HG03108 (cell line): ENCODE data around the gene CRMP1.
"Not testable (repeated sequence)": the region's sequence is repeated elsewhere in the genome, so short reads cannot be mapped to it uniquely, and the experiment has no call there.

Experiments
- ATAC-seq: cut with Tn5 transposase; IDR thresholded peaks from one replicate; pipeline ENCODE4 v1.9.1; 2021; ENCODE audit warnings: moderate library complexity; ENCODE audit not compliant: unreplicated experiment

Gene CRMP1

DNA sequence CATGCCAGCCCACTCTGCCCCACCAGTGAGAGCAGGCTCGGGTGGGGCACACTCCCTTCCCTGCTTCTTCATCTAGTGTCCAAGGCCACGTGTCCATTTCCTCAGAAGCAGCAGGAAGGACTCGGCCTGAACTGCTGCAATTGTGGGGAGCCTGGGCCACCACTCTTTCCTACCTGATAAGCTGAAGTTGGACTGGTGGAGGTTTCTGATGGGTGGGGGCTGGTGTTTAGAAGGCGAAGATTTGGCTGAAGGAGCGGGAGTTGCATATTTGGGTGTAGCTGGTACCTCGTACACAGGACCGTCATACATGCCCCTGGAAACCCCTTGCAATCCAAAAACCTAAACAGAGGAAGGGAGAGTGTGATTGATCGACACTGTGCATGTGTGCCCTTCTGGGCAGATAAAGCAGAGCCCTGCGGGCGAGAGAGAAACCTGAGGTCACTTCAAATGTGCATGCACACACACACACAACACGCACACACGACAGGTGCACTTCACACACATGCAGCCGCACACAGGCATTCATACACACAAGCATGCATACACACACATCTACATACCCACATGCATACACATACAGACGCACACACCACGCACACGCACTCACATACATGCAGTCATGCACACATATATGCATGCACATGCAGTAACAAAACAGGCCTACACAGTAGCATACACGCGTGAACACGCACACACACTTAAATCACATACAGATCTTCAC is 67.4 kb downstream of the CRMP1 start:
- no peak for ATAC-seq

DNA sequence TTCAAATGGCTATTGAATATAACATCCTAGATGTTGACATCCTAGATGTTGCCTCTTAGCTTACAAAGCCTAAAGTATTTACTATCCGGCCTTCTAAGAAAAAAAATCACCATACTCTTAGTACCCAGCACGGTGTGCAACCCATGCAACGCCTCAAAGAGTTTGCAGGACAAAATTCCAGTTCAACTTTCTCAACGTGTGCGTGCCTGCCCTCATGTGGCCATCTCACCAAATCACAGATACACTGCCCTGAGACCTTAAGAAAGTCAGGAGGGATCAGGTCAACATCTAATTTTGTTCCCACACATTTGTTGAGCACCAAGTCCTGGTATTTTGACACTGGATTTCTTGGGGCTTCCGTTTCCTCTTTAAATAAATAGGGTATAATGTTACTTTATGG is 68.3 kb downstream of the CRMP1 start:
- no peak for ATAC-seq

DNA sequence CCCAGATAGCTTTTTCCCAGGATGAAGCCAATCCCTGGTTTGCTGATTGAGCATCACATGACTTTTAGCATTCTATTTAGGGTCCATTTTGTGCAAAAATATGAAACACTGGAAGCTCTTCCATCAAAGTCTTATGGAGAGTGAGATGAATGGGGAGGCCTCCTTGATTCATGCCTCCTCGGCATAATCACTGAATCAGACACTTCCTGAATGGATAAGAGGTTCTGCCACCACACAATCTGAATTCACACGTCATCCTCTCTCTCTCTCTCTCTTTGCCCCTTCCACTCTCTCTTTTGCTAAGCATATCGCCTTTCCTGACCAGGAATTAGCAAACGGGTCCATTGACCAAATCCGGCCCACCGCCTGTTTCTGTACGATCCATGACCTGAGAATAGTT is 68.7 kb downstream of the CRMP1 start:
- no peak for ATAC-seq

DNA sequence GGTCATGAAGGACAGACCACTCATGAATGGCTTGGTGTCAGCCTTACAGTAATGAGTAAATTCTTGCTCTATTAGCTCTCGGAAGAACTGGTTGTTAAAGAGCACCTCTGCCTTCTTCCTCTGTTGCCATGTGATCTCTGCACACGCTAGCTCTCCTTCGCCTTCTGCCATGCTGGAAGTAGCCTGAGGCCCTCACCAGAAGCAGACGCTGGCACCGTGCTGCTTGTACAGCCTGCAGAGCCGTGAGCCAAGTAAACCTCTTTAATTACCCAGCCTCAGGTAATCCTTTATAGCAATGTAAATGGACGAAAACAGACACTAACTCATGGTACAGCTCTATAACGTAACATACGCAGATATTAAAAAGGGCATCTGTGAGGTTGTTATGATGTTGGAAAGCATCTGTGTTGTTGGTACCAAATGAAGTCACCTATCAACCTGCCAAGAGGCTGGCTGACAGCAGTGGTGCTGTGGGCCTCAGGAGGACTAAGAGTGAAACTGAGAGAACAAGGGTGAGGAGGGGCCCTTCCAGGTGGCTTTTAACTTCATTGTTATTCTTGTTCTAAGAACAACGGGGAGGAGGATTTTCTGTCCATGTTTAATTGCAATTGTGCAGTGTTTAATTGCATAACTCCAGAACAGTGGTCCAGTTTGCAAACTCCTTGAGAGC is 69.2 kb downstream of the CRMP1 start:
- no peak for ATAC-seq

DNA sequence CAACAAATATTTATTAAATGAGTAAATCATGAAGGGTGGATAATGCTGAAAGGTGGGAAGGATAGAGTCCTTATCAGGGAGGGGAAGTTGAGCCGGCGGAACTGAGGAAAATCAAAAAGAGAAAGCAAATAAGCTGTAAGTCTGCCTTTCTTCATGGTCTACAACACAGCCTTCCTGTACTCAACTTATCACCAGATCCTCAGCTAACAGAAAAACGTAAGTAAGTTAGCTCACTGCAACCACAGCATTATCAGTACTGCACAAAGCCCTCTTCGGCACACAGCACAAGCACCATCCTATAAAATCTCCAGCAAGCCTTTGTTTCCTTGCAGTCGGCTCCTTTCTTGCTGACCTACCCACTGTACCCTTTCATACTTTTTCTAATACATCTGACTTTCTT is 70.3 kb downstream of the CRMP1 start:
- no peak for ATAC-seq

DNA sequence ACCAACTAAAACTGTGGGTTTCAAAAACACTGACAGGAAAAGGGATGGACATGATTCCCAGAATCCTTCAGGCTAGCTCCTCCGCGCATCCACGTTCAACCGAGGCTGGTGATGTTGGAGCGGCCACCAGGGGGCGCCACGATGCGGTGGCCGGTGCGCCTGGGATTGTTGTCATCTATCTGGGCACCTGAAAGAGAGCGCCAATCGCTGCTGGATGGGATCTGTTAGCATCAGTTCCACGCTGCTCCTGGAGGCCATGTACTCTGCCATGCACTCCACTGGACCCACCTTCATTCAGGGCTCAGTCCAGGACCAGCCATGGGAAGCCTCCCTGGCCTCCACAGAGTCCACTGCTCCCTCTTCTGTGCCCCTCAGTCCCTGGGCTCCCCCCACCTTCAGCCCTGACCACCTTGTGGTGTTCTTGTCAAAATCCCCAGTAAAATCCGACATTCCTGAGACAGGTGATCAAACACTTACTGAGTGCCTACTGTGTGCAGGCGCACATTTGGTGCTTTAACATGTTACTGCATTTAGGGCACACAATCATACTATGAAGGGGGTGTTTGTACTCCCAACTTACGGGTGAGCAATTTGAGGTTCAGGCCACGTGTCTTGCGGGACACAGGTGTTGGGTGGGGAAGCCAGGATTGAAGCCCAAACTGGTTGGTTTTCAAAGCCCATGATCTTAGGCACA is 71.1 kb downstream of the CRMP1 start:
- no peak for ATAC-seq

DNA sequence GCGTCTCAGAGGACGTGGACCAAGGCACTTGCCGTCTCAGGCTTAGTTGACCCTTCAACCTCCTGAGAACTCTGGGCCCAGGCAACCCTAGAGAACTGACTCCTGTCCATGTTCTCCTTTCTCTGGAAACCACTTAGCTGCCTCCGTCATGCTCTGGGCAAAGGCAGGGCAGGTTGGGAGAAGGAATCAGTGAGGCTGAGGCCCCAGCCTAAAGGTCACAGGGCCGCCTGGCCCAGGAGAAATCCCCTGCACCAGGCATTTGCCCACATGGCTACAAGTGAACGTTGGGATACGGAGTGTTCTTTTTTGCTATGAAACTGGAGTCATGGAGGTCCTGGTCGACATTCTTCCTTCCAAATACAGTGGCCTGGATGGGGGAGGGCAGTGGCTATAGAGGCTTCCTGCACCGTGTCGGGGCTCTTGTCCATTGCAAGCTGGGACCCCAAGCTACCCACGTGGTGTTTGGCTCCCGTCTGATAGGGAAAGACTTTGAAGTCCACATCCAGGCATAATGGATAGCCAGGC is 76.0 kb downstream of the CRMP1 start:
- ATAC-seq: no peak

DNA sequence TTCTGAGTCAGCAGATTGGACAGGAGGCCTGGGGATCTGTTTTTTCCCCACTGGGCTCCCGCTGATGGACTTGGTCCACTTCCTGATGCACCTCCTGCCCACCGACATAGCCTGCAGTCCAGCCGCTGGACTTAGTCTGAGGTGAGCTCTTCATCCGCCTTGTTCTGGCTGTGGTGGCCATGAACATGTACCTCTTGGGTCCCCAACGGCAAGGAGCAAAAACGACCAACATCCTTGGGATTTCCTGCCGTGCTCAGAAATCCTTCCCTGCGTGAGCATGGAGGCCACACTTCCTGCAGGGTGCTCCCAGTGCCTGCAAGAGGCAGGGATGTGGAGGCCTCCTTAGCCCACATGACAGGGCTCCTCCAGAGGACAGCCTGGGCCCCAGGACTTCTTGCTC is 76.8 kb downstream of the CRMP1 start:
- no peak for ATAC-seq

DNA sequence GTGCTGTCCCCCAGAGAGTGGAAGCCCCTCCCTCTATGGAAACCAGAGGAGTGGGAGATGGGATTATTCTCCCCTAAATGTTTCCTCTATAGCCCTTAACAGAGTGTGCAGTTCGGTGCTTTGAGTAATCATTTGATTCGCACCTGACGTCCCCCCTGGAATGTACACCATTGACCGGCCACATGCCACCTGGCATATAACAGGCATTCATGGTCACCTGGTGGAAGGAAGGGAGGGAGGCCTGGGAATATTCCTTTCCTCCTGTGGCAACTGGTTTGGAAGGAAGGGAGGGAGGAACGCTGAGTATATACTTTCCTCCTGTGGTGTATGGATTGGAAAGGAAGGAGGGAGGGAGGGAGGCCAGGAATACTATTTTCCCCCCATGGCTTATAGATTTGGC is 77.2 kb downstream of the CRMP1 start:
- ATAC-seq: no peak

DNA sequence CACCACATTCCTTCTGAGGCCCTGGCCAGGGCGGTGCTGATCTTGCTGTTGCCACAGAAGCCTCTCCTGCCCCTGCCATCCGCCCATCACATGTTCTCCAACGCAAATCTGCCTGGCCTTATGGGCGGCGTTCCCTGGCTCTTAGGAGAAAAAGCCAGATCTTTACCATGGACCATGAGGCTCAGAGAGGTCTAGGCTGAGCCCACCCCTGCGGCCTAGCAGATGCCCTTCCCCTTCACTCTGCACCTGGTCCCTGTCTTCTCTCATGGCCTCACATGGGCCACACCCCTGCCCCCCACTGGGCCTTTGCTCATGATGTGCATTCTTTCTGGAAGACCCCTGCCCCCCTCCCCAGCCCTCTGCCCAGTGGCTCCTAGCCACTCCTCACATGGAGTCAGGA is 78.5 kb downstream of the CRMP1 start:
- no peak for ATAC-seq

DNA sequence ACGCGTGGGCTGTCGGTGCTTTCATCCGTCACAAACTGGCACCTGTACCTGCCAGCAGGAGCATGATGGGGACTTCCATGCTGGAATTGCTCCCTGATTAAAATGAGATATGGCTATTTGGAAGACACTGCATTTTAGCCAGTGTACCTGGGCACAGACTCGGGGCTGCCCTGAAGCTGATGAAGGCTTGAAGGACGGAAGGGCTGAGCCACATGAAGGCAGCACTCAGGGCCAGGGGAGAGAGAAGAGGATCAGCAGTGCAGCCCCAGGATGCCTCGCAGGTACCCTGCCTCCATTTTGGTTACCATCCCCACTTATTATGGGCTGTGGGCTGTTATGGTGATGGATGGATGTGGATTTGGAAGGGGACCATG is 79.0 kb downstream of the CRMP1 start:
- no peak for ATAC-seq

DNA sequence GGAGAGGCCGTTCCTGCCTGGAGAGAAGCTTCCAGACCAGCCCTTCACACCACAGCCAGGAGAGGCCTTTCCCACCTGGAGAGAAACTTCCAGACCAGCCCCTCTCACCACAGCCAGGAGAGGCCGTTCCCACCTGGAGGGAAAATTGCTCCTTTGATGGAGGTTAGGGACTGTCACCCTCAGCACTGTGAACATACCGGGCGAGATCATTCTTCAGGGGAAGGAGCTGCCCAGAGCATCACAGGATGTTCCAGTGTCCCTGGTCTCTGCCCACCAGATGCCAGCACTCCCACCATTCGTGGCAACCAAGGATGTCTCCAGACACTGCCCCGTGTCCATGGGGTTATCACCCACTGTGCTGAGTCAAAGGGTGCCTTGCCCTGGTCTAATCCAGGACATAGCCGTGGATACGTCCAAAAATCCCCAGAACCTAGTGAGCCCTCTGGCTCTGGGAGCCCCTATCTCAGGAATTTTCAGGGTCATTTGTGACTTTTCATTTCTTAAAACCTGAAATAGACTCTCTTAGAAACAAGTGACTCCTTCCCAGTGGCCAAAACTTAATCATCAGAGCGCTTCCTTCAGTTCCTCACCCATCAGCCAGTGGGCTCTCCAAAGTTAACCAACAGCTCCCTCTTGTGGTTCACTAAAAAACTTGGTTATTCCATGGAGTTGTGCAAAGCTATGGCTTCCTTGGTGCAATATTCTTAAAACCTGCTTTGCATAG is 80.2 kb downstream of the CRMP1 start:
- ATAC-seq: no peak

DNA sequence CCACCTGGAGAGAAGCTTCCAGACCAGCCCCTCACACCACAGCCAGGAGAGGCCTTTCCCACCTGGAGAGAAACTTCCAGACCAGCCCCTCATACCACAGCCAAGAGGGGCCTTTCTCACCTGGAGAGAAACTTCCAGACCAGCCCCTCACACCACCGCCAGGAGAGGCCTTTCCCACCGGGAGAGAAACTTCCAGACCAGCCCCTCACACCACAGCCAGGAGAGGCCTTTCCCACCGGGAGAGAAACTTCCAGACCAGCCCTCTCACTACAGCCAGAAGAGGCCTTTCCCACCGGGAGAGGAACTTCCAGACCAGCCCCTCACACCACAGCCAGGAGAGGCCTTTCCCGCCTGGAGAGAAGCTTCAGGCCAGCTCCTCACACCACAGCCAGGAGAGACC is 80.8 kb downstream of the CRMP1 start:
- ATAC-seq: not testable (repeated sequence)

DNA sequence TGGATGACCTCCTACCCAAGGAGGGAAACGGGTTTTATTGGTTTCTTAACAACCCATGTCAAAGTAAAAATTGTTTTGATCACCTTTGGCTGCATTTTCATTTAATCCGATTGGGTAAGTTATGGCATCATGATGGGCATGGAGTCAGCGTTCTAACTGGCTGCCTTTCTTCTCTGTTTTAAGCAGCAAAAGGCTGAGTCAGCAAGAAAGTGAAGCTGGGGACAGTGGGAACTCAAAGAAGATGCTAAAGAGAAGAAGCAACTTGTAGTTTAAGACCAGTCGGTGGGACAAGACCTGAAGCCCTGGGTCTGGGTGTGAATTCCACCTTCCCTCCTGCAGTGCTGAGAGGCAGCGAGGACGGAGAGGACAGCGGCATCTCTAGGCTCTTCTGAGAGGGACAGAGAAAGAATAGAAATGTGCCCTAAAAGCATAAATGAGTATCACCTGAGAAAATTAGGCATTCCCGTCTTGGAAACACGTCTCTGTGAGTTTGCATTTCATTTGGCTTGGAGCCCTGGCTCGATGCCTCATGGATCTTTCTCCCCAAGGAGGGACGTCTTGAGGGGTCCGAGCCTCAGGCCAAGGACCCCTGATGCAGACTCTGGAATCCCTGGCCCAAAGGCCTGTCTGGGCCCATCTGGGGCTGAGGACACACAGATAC is 82.0 kb downstream of the CRMP1 start:
- ATAC-seq: no peak

DNA sequence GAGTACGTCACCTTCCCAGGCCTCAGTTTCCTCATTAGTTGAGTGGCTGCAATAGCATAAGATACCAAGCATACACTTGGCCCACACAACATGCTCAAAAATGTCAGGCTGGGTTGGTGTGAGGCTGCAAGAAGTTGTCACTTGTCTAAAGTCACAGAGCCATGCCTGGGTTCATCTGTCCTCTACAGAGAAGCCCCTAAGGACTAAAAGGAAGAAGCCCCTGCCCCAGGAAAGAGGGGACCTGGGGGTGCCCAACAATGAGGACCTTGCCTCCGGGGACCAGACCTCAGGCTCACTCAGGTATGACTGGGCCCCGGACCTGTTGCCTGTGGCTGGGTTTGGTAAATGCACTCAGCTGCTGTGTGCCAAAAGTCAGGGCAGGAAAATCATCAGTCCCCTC is 82.7 kb downstream of the CRMP1 start:
- ATAC-seq: no peak

DNA sequence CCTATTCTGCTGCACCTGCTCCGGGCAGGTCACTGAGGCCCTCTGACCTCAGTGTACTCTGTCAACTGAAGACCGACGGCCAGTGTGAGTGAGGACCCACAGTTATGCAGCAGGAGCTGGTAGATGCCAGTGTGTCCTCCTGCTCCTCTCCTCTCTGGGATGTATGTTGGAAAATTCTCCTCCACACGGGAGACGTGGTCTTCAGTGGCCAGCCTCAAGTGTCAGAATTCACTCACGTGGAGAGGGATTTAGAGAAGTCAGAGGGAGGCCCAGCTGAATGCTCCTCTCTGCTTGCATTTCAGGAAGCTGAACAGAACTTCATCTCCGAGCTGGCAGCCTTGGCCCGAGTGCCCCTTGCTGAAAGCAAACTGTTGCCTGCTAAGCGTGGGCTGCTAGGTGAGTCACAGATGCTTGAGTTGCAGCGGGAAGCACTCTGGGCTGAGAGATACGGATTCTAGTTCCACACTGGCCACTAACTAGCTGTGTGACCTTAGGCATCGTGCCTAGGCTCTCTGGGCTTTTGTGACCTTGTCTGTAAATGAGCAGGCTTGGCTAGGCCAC is 83.6 kb downstream of the CRMP1 start:
- ATAC-seq: no peak

DNA sequence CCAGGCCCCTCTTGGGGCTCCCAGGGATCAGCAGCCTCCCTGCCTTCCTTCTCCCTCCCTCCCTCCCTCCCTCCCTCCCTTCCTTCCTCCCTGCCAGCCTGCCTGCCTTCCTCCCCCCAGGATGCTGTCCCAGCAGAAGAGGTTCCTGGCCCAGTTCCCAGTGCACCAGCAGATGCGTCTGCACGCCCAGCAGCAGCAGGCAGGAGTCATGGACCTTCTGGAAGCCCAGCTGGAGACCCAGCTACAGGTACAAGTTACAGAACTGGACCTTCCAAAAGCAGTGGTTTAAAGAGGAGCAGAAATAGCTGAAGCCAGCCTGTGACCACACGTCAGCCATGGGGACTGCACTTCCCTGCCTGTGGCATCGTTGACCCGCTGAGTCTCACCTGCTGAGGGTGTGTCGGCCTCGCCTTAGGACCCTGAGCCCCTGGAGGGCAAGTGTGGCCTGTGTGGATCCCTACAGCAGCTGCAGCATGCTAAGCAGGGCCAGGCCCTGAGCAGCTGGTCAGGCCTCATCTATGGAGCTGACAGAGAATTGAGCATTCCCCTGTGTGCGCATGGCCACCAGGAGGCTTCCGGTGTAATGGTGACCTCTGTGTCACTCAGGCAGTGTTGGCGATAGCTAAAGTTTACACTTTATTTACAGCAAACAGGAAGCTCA is 84.7 kb downstream of the CRMP1 start:
- ATAC-seq: no peak

DNA sequence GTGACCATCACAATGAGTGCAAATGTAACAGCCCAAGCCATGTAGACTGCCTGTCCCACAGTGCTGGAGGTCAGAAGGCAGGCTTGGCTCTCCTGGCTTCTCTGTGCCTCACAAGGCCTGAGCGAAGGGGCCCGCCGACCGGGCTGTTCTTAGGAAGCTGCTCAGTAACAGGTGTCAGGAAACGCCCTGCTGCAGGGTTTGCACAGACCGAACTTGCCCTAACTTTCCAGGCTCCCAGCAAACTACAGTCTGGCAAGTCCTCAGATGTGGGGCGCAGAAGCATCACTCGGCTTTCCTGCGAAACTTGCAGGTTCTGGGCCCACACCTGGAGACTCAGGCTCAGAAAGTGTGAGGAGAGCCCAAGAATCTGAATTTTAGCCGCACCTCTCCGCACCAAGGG is 87.6 kb downstream of the CRMP1 start:
- no peak for ATAC-seq

DNA sequence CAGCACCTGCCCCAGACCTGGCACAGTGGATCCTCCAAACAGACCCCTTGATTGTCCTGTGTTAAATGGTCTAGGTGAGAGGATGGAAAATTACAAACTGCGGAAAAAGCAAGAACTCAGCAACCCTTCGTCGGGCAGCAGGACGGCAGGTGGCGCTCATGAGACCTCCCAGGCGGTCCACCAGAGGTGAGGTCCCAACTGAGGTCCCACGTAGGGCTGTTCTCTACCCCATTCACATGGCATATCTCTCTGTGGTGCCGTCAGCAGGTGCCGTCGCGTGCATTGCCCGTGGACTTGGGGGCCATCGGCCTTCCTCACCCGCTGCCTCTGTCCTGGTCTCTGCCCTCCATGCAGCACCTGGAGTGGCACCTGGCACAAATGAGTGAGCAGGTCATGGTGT is 88.2 kb downstream of the CRMP1 start:
- ATAC-seq: no peak

DNA sequence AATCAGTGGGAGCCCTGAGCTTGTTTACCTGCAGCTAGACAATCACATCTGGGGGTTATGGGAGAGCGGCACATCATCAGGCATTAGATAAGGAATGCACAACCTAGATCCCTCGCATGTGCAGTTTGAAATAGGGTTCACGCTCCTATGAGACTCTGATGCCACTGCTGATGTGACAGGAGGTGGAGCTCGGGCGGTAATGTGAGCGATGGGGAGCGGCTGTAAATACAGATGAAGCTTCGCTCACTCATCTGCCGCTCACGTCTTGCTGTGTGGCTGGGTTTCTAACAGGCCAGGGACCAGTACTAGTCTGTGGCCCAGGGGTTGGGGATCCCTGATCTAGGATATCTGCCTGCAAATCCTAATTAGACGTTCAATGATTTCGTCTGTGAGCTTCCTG is 90.3 kb downstream of the CRMP1 start:
- no peak for ATAC-seq
